GM19395 (cell line): ENCODE results near the gene CCDC88C.

Experiments used
- ATAC-seq: cut with Tn5 transposase; IDR thresholded peaks from one replicate; pipeline ENCODE4 v1.9.1; 2021; ENCODE audit warnings: mild to moderate bottlenecking, moderate library complexity; ENCODE audit not compliant: unreplicated experiment

Gene CCDC88C

GRCh38 chr14:91295851-91296796 is 121.5 kb downstream of the CCDC88C start:
- no peak for ATAC-seq

- no peak for ATAC-seq
Measured at GRCh38 chr14:91295276-91295845, 122.3 kb downstream of the CCDC88C start.

DNA sequence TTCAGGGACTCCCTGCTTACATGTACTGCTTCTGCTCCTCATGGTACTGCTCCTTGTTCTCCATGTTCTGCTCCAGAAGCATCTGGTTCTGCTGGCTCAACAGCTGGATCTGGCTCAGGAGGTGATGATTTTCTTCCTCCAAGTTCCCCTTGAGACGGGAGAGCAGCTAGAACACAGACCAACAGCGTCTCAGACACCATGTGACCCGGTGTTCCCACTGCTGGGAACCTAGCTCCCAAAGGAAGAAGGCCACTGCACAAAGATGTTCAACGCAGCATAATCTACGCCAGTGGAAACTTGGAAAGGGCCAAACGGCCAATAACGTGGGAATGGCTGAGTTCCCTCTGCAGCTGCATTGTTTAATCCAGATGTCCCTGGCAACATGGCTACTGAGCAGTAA is 123.5 kb downstream of the CCDC88C start:
- ATAC-seq = no peak

DNA sequence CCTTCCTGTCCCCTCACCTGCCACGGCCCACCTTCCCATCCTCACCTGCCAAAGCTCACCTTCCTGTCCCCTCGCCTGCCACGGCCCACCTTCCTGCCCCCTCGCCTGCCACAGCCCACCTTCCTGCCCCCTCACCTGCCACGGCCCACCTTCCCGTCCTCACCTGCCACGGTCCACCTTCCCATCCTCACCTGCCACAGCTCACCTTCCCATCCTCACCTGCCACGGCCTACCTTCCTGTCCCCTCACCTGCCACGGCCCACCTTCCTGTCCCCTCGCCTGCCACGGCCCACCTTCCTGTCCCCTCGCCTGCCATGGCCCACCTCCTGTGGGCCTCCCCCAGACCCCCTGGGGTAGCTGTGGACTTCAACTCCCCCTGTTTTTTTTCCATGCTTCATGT is 124.3 kb downstream of the CCDC88C start:
- no peak for ATAC-seq

DNA sequence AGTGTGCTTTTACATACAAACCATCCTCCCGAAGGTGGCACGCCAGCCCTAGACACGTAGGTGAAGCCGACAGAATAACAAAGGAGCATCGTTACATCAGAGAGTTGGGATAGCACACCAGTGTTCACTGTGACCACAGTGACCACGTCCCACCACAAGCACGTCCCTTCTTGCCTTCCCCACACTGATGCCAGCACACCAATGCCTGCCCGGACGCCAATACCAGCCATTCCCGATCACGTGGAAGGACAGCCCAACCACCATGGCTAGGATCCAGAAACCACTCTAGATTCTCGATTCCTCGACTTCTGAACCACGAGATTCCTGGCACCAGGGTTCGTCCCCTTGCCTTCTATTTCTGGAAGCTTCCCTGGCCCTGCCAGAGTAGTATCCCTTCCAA is 125.1 kb downstream of the CCDC88C start:
- ATAC-seq = no peak

DNA sequence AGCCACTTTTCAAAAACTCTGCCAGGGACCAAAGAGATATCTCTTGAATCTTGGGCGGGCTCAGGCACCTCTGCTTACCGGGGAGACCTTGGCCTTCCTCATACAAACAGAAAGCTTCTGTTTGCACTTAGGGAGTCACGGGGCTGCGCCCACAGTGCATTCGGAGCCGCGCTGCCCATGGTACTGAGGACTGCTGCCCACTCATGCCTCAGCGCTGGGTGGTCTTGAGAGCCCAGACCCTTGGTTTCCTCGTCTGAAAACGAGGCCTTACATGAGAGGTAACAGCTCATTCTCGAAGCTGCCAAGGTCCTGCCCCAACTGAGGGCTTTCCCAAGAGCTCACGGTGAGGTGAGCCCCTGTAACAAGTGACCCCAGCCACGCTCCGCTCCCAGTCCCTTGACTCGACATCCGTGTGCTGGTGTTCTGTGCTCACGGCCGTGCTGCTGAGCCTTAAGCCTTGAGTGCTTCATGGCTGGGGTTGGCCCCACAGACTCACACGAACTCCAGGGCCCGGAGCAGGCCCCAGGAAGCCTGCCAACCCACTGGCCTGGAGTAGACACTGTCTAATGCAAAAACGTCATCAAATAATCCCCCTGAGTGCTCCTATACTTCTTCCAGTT is 125.7 kb downstream of the CCDC88C start:
- no peak for ATAC-seq

GRCh38 chr14:91290986-91291385 is 126.6 kb downstream of the CCDC88C start:
- ATAC-seq = no peak

- ATAC-seq = no peak
Measured at GRCh38 chr14:91289464-91289863, 128.2 kb downstream of the CCDC88C start.

DNA sequence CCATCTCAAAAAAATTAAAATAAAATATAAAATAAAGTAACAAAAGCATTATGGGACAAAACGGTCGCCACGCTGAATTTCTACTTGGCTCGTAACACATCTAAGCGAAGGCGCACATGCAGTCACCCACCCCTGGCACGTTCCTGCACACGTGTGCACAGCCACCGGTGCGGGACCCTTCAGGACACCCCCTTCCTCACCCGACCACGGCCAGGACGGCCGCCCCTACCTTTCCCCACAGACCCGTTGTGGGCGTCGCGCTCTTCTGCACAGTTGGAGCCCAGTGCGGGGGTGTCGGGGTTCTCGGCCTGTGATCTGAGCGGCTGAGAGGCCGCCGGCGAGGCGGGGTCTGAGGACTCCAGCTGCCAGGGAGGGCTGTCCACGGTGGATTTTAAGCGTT is 128.7 kb downstream of the CCDC88C start:
- no peak for ATAC-seq

GRCh38 chr14:91286530-91286937 is 131.1 kb downstream of the CCDC88C start:
- no peak for ATAC-seq

DNA sequence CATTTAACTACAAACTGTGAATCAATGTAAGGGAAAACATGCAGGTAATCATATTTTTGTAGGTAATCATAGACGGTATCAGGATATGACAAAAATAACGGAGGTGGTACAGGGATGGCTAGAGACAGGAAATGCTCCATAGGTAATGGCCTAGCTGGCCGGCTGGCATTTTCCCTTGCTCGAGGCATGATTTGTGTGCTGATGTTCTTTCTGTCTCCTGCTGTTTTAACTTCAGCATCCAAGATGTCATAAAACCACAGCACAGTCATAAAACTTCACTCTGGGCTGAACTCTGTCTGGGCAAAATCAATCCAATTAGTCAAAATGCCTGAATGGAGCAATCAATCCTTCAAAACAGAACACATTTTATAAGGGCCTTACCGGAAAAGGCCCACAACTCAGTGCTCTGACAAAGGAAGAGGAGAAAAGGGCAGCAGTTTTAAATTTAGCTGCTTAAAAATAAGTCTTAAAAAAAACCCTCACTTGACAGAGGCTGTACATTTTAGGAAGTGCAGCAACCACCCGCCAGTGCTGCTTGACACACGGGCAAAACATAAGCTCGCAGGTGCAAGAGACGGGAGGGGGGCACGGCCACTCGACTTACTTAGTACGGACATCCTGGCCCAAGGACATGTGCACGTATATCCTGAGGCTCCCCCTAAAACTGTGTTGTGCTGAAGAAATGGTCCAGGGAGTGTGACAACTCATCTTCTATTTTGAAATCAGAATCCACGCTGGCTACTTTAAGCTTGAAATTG is 132.7 kb downstream of the CCDC88C start:
- no peak for ATAC-seq

- no peak for ATAC-seq
Measured at GRCh38 chr14:91284146-91284790, 133.4 kb downstream of the CCDC88C start.

- no peak for ATAC-seq
Measured at GRCh38 chr14:91283666-91284065, 134.0 kb downstream of the CCDC88C start.

DNA sequence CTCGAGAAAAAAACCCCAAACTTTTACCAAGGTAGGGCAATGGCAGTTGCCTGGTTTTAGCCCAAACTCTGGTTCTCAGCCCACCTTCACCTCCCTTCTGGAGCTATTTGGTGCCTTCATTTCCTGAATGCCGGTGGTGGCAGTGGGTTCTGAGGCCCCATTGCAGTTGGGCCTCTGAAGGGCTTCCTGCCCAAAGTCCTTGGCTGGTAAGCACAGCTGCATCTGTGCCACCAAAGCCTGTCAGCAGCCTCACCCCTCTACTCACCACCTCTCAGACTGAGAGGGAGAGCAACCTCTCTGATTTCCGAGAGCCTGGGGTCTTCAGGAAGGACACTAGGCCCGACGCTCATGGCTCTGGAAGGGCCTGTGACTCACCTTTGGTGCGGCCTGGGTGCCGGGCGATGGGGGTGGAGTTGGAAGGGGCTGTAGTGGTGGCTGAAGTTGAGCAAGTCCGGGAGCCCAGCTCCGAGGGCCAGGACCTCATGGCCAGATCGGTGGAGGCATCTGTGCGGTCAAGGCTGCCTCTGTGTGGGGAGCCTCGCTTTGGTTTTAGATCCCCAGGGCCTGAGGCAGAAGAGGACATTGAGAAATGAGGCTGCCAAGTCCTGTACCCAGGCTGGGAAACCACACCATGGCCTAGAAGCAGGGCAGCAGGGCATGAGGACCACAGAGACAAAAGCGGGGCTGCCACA is 134.5 kb downstream of the CCDC88C start:
- ATAC-seq = no peak

- no peak for ATAC-seq
Measured at GRCh38 chr14:91281346-91281745, 136.3 kb downstream of the CCDC88C start.

DNA sequence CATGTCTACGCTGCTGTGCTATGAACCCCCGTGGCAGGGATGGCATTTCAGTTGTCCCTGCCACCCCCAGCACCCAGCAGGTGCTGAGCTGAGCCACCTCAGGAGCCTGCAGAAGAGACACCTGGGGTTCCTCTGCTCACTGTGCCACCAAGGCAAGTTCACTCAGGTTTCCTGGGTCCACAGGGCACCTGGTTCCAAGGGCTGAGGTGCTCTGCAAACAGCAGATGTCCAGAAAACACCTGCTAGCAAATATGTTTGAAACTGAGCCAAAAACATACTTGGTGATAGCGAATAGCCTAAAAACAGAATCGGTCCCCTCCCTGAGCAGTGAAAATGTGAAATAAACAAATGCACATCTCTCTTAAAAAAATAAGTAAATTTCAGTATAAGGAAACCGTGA is 137.5 kb downstream of the CCDC88C start:
- no peak for ATAC-seq

GRCh38 chr14:91279354-91279753 is 138.3 kb downstream of the CCDC88C start:
- no peak for ATAC-seq

GRCh38 chr14:91278383-91278715 is 139.3 kb downstream of the CCDC88C start:
- no peak for ATAC-seq

DNA sequence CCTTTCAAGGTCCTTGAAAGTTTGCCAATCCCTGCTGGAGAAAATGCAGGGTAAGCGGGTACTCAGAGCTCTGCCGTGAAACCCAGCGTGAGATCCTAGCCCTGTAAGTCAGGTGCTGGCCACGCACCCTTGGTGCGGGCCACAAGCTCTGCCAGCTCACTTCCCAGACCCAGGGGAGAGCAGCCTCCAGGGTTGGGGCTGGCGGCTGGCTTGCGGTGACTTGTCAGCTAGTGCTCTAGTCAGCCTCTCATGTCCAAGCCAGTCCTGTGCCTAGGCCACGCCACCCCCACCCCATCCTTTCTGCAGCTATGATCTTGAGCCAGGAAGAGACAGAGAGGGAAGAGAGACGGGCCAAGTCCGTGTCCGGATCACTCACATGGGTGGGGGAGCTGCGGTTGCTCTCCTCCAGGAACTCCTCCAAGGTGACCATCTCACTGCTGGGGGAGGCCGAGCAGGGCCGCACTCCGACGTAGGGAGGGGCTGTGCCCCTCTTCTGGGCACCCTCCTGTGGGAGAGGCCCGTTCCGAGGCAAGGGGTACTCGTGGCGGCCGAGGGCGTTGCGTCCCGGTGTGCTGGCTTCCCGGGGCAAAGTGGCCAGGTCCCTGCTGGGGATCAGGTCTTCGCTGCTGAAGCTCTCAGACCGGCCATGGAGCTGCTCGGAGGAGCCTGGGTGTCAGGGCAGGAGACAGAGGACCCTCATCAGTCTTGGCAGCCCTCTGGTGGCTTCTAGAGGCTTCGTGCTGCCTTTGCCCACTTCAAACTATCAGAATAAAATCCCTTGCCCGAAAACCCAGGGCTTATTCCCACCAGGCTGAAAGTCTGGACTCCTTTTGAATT is 139.9 kb downstream of the CCDC88C start:
- ATAC-seq = no peak
